Esophagus squamous epithelium (tissue), 5 donors: ENCODE results near the gene PMM2. TPM values are rescaled to one million over a fixed set of nuclear protein-coding genes. Genes with fewer than 3 reads are reported as not detected.

Source experiments
- DNase-seq: peaks from one replicate; lab custom pipeline; 2025; lab: John Stamatoyannopoulos, UW
- H3K27ac ChIP-seq, 4 donors: fragments of 200-600 bp; sonication (generic); one replicate each; pipeline ENCODE4 v1.5.1; 2016 to 2019; ENCODE audit warnings: mild to moderate bottlenecking in 1 of 4
- H3K27me3 ChIP-seq, 4 donors: fragments of 200-600 bp; sonication (generic); 1 replicate in 3 of 4; 2 replicates in 1 of 4; pipeline versions ENCODE4 v1.5.1 to v1.6.0; 2017 to 2021; ENCODE audit warnings: antibody characterized with exemption in 1 of 4
- H3K36me3 ChIP-seq, 3 donors: fragments of 200-600 bp; sonication (generic); one replicate each; pipeline ENCODE4 v1.5.1; 2016 to 2019
- H3K4me1 ChIP-seq, 3 donors: fragments of 200-600 bp; sonication (generic); one replicate each; pipeline ENCODE4 v1.5.1; 2017 to 2019
- H3K4me3 ChIP-seq, 4 donors: fragments of 200-600 bp; sonication (generic); 1 replicate in 3 of 4; 2 replicates in 1 of 4; pipeline ENCODE4 v1.5.1; 2016 to 2019; ENCODE audit warnings: mild to moderate bottlenecking in 2 of 4, moderate library complexity in 1 of 4
- H3K9me3 ChIP-seq, 3 donors: fragments of 200-600 bp; sonication (generic); one replicate each; pipeline ENCODE4 v1.5.1; 2016 to 2019
- POLR2A ChIP-seq, 4 donors: fragments of 450-650 bp; IDR thresholded peaks; one replicate each; pipeline ENCODE4 v1.6.1; 2017; ENCODE audit warnings: antibody characterized with exemption in 4 of 4, mild to moderate bottlenecking in 4 of 4, moderate library complexity in 3 of 4
- WGBS, 2 donors: methylation state at CpG; one replicate each; pipeline ENCODE4 v1.1.5; 2018; 5-methylcytosine and 5-hydroxymethylcytosine counted together
- intact Hi-C: fragments of 100-400 bp; cut with DNase I; formaldehyde crosslinking; loops from one replicate; pipeline ENCODE4 v1.15.0; 2022
- total RNA-seq, 4 donors: library from RNA; depleted of rRNA; stranded (reverse); fragments of >200 nt; gene quantifications; one replicate each; pipeline ENCODE4 v1.1.0, GENCODE V29; 2016
- TF ChIP-seq, protein P1 (sequence below), 6 experiments: fragments of 450-650 bp in 4 of 6; fragments of 200-600 bp in 2 of 6; sonication (generic) in 2 of 6; IDR thresholded peaks; one replicate each; pipeline ENCODE4 v1.5.1; 2016 to 2019; ENCODE audit warnings: antibody characterized with exemption in 6 of 6, mild to moderate bottlenecking in 4 of 6, moderate library complexity in 4 of 6
- donor health status: DM: yes; HTN: yes; CAD: no.

PMM2 gene
- total RNA-seq, 4 donors from 2014 or later = 36.3 to 54.3 (median 41.4) TPM

DNA sequence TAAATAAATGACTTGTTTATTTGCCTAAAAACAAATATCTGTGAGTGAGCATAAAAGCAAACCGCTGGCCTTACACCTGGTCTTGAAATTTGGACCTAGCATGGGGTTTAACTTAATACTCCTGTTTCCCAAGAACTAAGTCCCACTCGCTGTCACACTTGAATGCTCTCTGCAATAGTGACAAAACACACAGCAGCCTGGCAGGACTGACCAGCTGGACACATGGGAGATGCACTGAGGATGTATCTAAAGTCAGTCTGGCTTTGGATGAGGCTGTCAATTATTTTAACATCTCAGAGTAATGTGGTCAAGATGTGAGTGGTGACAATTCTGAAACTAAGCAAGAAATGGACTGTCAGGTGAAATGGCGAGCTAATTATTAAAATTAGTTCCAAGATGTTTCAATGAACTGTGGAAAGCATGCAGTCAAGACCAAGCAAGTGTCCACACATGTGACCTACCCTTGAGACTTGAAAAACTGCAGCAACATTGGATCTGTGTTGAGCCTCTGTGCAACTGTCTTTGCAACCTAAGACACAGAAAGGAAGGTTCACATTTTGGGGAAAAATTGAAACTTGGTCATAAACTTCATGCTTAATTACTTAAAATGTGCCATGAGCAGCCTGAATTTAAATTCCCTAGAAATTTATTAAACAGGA, 101.2 kb downstream of the PMM2 start:
- H3K27me3 ChIP-seq = no peaks in the 10 kb centered on the region
- H3K36me3 ChIP-seq = peaks cover 37 to 100% (median 93%) of the 10 kb centered on the region in 3 donors
- DNase-seq = no peak
- 72 to 92% methylated on average over 3 of the region's 3 CpGs for WGBS, 2 donors
- no peaks in the 10 kb centered on the region for H3K9me3 ChIP-seq
- H3K27ac ChIP-seq = no peak overlapping the region
- H3K4me3 ChIP-seq = no peak overlapping the region
- no peaks in the 10 kb centered on the region for H3K4me1 ChIP-seq
- intact Hi-C loops = no loop called here
- TF ChIP-seq POLR2A (IDR thresholded peaks at IDR 0.05) = no peak
- TF ChIP-seq, protein P1, sequence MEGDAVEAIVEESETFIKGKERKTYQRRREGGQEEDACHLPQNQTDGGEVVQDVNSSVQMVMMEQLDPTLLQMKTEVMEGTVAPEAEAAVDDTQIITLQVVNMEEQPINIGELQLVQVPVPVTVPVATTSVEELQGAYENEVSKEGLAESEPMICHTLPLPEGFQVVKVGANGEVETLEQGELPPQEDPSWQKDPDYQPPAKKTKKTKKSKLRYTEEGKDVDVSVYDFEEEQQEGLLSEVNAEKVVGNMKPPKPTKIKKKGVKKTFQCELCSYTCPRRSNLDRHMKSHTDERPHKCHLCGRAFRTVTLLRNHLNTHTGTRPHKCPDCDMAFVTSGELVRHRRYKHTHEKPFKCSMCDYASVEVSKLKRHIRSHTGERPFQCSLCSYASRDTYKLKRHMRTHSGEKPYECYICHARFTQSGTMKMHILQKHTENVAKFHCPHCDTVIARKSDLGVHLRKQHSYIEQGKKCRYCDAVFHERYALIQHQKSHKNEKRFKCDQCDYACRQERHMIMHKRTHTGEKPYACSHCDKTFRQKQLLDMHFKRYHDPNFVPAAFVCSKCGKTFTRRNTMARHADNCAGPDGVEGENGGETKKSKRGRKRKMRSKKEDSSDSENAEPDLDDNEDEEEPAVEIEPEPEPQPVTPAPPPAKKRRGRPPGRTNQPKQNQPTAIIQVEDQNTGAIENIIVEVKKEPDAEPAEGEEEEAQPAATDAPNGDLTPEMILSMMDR (IDR thresholded peaks at IDR 0.05) = no peak

Other genes starting within 250 kb of the PMM2 start
- gene TMEM114, start 207.3 kb upstream of the PMM2 start, total RNA-seq = not detected
- gene METTL22, start 176.1 kb upstream of the PMM2 start, total RNA-seq = 10 to 100 TPM in 3 of 4 donors, 1 to 10 TPM in 1; 4.9 to 28.4 (median 13.0) TPM
- gene ABAT, start 123.2 kb upstream of the PMM2 start, total RNA-seq = 10 to 100 TPM in 2 of 4 donors, 1 to 10 TPM in 2; 2.9 to 14.5 (median 9.1) TPM
- 1 to 10 TPM; 3.6 to 9.7 (median 8.6) TPM for gene TMEM186, start 200 bp upstream of the PMM2 start, total RNA-seq
- 100 to 1,000 TPM in 3 of 4 donors, 10 to 100 TPM in 1; 84.5 to 244 (median 159) TPM for gene CARHSP1, start 71.2 kb downstream of the PMM2 start, total RNA-seq
- not detected for gene LITAFD, start 84.5 kb downstream of the PMM2 start, total RNA-seq
- gene USP7, start 166.1 kb downstream of the PMM2 start, total RNA-seq = 100 to 1,000 TPM in 2 of 4 donors, 10 to 100 TPM in 2; 62.5 to 109 (median 89.1) TPM